K562 treated with DMSO at 1 percent for 4 hours (cell line): ENCODE data around the gene KDM4C. TPM values are rescaled to one million over a fixed set of nuclear protein-coding genes. Genes with fewer than 3 reads are reported as not detected.

ENCODE experiments used
- total RNA-seq: library from RNA; unstranded; fragments of 300-600 nt; gene quantifications from 2 replicates; pipeline ENCODE4 v1.2.3, GENCODE V29; 2022; ENCODE audit not compliant: insufficient read depth

Gene KDM4C
- total RNA-seq, result 6.8 and 7.3 TPM in 2 replicates

DNA sequence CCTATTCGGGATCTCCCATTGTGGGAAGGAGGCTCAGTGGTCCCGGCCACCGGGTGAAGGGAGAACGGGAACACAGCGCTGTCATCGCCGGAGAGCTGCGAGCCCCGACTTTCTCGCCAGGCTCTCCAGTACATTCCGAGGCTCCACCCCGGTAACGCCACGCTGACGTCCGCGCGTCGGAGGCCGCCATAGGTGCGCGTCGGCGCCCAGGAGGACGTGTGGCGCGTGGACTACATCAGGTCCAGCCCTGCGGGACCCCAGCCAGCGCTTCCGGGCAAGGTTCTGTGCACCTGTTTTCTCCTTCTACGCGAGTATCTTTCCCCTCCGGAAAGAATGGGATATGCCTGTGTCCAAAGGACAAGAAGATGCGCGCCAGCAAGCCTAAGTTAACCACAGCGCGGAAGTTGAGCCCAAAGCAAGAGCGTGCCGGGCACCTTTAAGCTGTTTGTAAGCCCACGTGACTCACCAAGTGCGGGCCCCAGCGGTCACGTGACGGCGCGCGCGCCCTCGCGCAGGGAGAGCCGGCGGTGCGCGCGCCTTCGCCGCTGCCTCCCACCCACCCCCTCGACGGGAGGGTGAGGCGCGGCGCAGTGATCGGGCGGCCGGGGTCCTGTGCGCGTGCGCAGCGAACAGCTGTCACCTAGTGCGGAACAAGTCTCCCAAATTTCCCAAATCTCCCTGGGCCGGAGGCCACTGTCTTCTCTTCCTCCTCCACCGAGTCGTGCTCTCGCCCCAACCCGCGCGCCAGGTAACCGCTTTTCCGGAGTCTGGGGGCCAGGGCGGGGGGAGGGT lies at the start of gene KDM4C:
TSS of gene KDM4C (plus strand) at position 518 of the 792 bp plus-strand sequence. CDS start 35,016 bp downstream, outside the sequence.

Other genes starting within 250 kb of the KDM4C start
- gene GLDC, start 112.2 kb upstream of the KDM4C start, total RNA-seq, result not detected in 2 replicates